Type B pancreatic cell (in vitro differentiated cells): ENCODE results near the gene RUVBL1. TPM values are rescaled to one million over a fixed set of nuclear protein-coding genes. Genes with fewer than 3 reads are reported as not detected.
A peak's percentile ranks its signal among the peaks of the same experiment; 100 is the strongest.

Experiments
- DNase-seq: peaks from one replicate; pipeline ENCODE4 v3.0.0; 2021; ENCODE audit warnings: mixed read lengths; ENCODE audit not compliant: unreplicated experiment; ENCODE audit errors: extremely low spot score
- H3K27ac Mint-ChIP-seq: 2 replicates; pipeline ENCODE4 v1.8.0; 2021; ENCODE audit warnings: mild to moderate bottlenecking, mixed read lengths
- H3K27me3 Mint-ChIP-seq: 2 replicates; pipeline ENCODE4 v1.8.0; 2021; ENCODE audit warnings: mixed read lengths
- H3K36me3 Mint-ChIP-seq: 2 replicates; pipeline ENCODE4 v1.8.0; 2021; ENCODE audit warnings: mixed read lengths
- H3K4me1 Mint-ChIP-seq: one replicate; pipeline ENCODE4 v1.8.0; 2021; ENCODE audit warnings: mixed read lengths; ENCODE audit not compliant: unreplicated experiment
- H3K4me3 Mint-ChIP-seq: 2 replicates; pipeline ENCODE4 v1.8.0; 2021; ENCODE audit warnings: mild to moderate bottlenecking, mixed read lengths
- H3K9me3 Mint-ChIP-seq: 2 replicates; pipeline ENCODE4 v1.8.0; 2021; ENCODE audit warnings: mixed read lengths
- CTCF ChIP-seq: fragments of 200-600 bp; sonication (generic); conservative IDR thresholded peaks from 2 replicates; pipeline ENCODE4 v1.5.0; 2021; ENCODE audit warnings: antibody characterized with exemption, mild to moderate bottlenecking
- total RNA-seq: library from RNA; stranded (reverse); gene quantifications from 2 replicates; pipeline ENCODE4 v1.2.1, GENCODE V29; 2021; ENCODE audit warnings: low replicate concordance

The RUVBL1 gene
- total RNA-seq, 1 donor from 2014 or later, result 61.1 TPM

GRCh38 chr3:128078322-128078721 lies 45.3 kb downstream of the RUVBL1 start:
- H3K4me3 Mint-ChIP-seq, result no peak overlapping the region
- no peak overlapping the region for H3K27ac Mint-ChIP-seq
- H3K27me3 Mint-ChIP-seq, result no peaks in the 10 kb centered on the region

GRCh38 chr3:128077665-128078064 lies 45.9 kb downstream of the RUVBL1 start:
- H3K27ac Mint-ChIP-seq, result no peak overlapping the region
- H3K9me3 Mint-ChIP-seq, result no peaks in the 10 kb centered on the region
- H3K27me3 Mint-ChIP-seq, result no peaks in the 10 kb centered on the region
- peak overlapping the region; percentile 47 for H3K4me3 Mint-ChIP-seq
- DNase-seq, result no peak
- H3K4me1 Mint-ChIP-seq, result peaks cover 14% of the 10 kb centered on the region
- no peak for TF ChIP-seq CTCF
- H3K36me3 Mint-ChIP-seq, result peaks cover 10% of the 10 kb centered on the region

More at GRCh38 chr3:128078322-128078721, 45.3 kb downstream of the RUVBL1 start:
- peaks cover 15% of the 10 kb centered on the region for H3K36me3 Mint-ChIP-seq
- H3K9me3 Mint-ChIP-seq, result no peaks in the 10 kb centered on the region
- no peak for TF ChIP-seq CTCF
- H3K4me1 Mint-ChIP-seq, result peaks cover 14% of the 10 kb centered on the region
- DNase-seq, result no peak

- peak overlapping the region; percentile 47 for H3K4me3 Mint-ChIP-seq
- DNase-seq, result no peak
- no peaks in the 10 kb centered on the region for H3K27me3 Mint-ChIP-seq
- no peak for TF ChIP-seq CTCF
- H3K4me1 Mint-ChIP-seq, result peaks cover 14% of the 10 kb centered on the region
- H3K36me3 Mint-ChIP-seq, result peaks cover 8% of the 10 kb centered on the region
- H3K27ac Mint-ChIP-seq, result no peak overlapping the region
- H3K9me3 Mint-ChIP-seq, result no peaks in the 10 kb centered on the region
Observed at GRCh38 chr3:128077202-128077624, 46.4 kb downstream of the RUVBL1 start.

GRCh38 chr3:128076483-128077201 lies 47.0 kb downstream of the RUVBL1 start:
- no peak overlapping the region for H3K27ac Mint-ChIP-seq
- H3K4me3 Mint-ChIP-seq, result peak overlapping the region; percentile 76

More at GRCh38 chr3:128076483-128077201, 47.0 kb downstream of the RUVBL1 start:
- H3K36me3 Mint-ChIP-seq, result peaks cover 5% of the 10 kb centered on the region
- H3K4me1 Mint-ChIP-seq, result peaks cover 10% of the 10 kb centered on the region
- H3K27me3 Mint-ChIP-seq, result no peaks in the 10 kb centered on the region
- no peaks in the 10 kb centered on the region for H3K9me3 Mint-ChIP-seq
- TF ChIP-seq CTCF, result no peak
- no peak for DNase-seq
